DMS79 (cell line): ENCODE measurements around the gene TGFBR2.

ENCODE experiments used
- DNase-seq: peaks from one replicate; lab custom pipeline; 2025; lab: John Stamatoyannopoulos, UW

The TGFBR2 gene

GRCh38 chr3:30719536-30719935, 113.1 kb downstream of the TGFBR2 start:
- DNase-seq: no peak

- no peak for DNase-seq
These were observed 114.3 kb downstream of the TGFBR2 start for GRCh38 chr3:30720586-30721313.

GRCh38 chr3:30721314-30721634, 114.9 kb downstream of the TGFBR2 start:
- no peak for DNase-seq

GRCh38 chr3:30723211-30723610, 116.8 kb downstream of the TGFBR2 start:
- DNase-seq: no peak

- no peak for DNase-seq
These were observed 118.5 kb downstream of the TGFBR2 start for GRCh38 chr3:30724863-30725262.

- DNase-seq: no peak
These were observed 121.7 kb downstream of the TGFBR2 start for GRCh38 chr3:30728143-30728542.

GRCh38 chr3:30729512-30729911, 123.1 kb downstream of the TGFBR2 start:
- no peak for DNase-seq

- DNase-seq: no peak
These were observed 123.5 kb downstream of the TGFBR2 start for GRCh38 chr3:30729936-30730335.

GRCh38 chr3:30730967-30731366, 124.6 kb downstream of the TGFBR2 start:
- DNase-seq: no peak

- DNase-seq: no peak
These were observed 126.8 kb downstream of the TGFBR2 start for GRCh38 chr3:30733209-30733608.

GRCh38 chr3:30733696-30734095, 127.3 kb downstream of the TGFBR2 start:
- DNase-seq: no peak

- DNase-seq: no peak
These were observed 131.5 kb downstream of the TGFBR2 start for GRCh38 chr3:30737743-30738499.

- no peak for DNase-seq
These were observed 132.2 kb downstream of the TGFBR2 start for GRCh38 chr3:30738605-30739004.

GRCh38 chr3:30741889-30742288, 135.5 kb downstream of the TGFBR2 start:
- no peak for DNase-seq

- no peak for DNase-seq
These were observed 136.6 kb downstream of the TGFBR2 start for GRCh38 chr3:30742796-30743619.
